CD4-positive, alpha-beta T cell treated with Interleukin-1 beta for 1 hour (primary cell): ENCODE data around the gene KRTCAP2.
"Not testable (repeated sequence)": the region's sequence is repeated elsewhere in the genome, so short reads cannot be mapped to it uniquely, and the experiment has no call there.

ENCODE experiments used
- DNase-seq, 2 donors: peaks; one replicate each; pipeline ENCODE4 v3.0.0-alpha.2; 2020 to 2022

The KRTCAP2 gene

GRCh38 chr1:155182052-155182550 lies 9.0 kb upstream of the KRTCAP2 start:
- DNase-seq: no peak

GRCh38 chr1:155181371-155182051 lies 8.4 kb upstream of the KRTCAP2 start:
- DNase-seq: no peak

GRCh38 chr1:155179112-155180031 lies 6.3 kb upstream of the KRTCAP2 start:
- DNase-seq: no peak

- DNase-seq: peak in 1 of 2 donors; percentile 38
Measured at GRCh38 chr1:155178441-155179111, 5.5 kb upstream of the KRTCAP2 start.

GRCh38 chr1:155177918-155178281 lies 4.8 kb upstream of the KRTCAP2 start:
- DNase-seq: no peak

GRCh38 chr1:155177192-155177917 lies 4.3 kb upstream of the KRTCAP2 start:
- no peak for DNase-seq

GRCh38 chr1:155176544-155177071 lies 3.5 kb upstream of the KRTCAP2 start:
- peak; percentile 79 to 84 for DNase-seq

- DNase-seq: no peak
Measured at GRCh38 chr1:155175927-155176371, 2.8 kb upstream of the KRTCAP2 start.

GRCh38 chr1:155175281-155175926 lies 2.3 kb upstream of the KRTCAP2 start:
- DNase-seq: no peak

- DNase-seq: peak; percentile 68 to 71
Measured at GRCh38 chr1:155174324-155175280, 1.5 kb upstream of the KRTCAP2 start.

- peak; percentile 67 to 75 for DNase-seq
Measured at GRCh38 chr1:155173478-155174323, 597 bp upstream of the KRTCAP2 start, which contains the start of gene TRIM46. TSS of gene TRIM46 (plus strand) at chr1:155173849. CDS start at chr1:155173967, 118 bp downstream.

- no peak for DNase-seq
Measured at GRCh38 chr1:155171836-155172731, 1.0 kb downstream of the KRTCAP2 start.

- no peak for DNase-seq
Measured at GRCh38 chr1:155170806-155171205, 2.3 kb downstream of the KRTCAP2 start.

GRCh38 chr1:155170101-155170785 lies 2.9 kb downstream of the KRTCAP2 start:
- DNase-seq: no peak

- DNase-seq: no peak
Measured at GRCh38 chr1:155169541-155169940, 3.6 kb downstream of the KRTCAP2 start.

- no peak for DNase-seq
Measured at GRCh38 chr1:155168456-155169210, 4.5 kb downstream of the KRTCAP2 start.

GRCh38 chr1:155168105-155168445 lies 5.0 kb downstream of the KRTCAP2 start:
- DNase-seq: not testable (repeated sequence)
